Activated naive CD4-positive, alpha-beta T cell treated with anti-CD3 and anti-CD28 coated beads, Interleukin-2, amount 10 ng/mL, durations not matched to agents 7 days and 5 days (primary cell): Measurements from ENCODE around the gene SPARC.
"Not testable (repeated sequence)": the region's sequence is repeated elsewhere in the genome, so short reads cannot be mapped to it uniquely, and the experiment has no call there.

Source experiments
- CTCF ChIA-PET: fragments of 350-600 bp; sonication (Branson Sonifier 250); formaldehyde crosslinking; loops from one replicate; lab custom pipeline; 2021; ENCODE audit warnings: antibody characterized with exemption; lab: Charles Lee
- DNase-seq: peaks from one replicate; pipeline ENCODE4 v3.0.0-alpha.2; 2020
- H3K27ac Mint-ChIP-seq: one replicate; pipeline ENCODE4 v1.8.0; 2021; ENCODE audit warnings: mild to moderate bottlenecking, moderate library complexity, mixed read lengths
- H3K27me3 Mint-ChIP-seq: one replicate; pipeline ENCODE4 v1.8.0; 2021; ENCODE audit warnings: mild to moderate bottlenecking, mixed read lengths
- H3K36me3 Mint-ChIP-seq: one replicate; pipeline ENCODE4 v1.8.0; 2021; ENCODE audit warnings: mixed read lengths
- H3K4me1 Mint-ChIP-seq: one replicate; pipeline ENCODE4 v1.8.0; 2021; ENCODE audit warnings: mixed read lengths
- H3K4me3 Mint-ChIP-seq: one replicate; pipeline ENCODE4 v1.8.0; 2021; ENCODE audit warnings: mild to moderate bottlenecking, moderate library complexity, mixed read lengths
- H3K9me3 Mint-ChIP-seq: one replicate; pipeline ENCODE4 v1.8.0; 2021; ENCODE audit warnings: mixed read lengths

Gene SPARC

GRCh38 chr5:151718646-151719045 lies 31.9 kb upstream of the SPARC start:
- CTCF ChIA-PET, result interaction anchor here (0.9 to 1.7 kb wide), 5 partner anchors 13 to 60 kb away, joined by 3 to 17 read pairs (median 3); no protein-coding TSS in a partner anchor
- no peaks in the 10 kb centered on the region for H3K4me1 Mint-ChIP-seq
- no peaks in the 10 kb centered on the region for H3K36me3 Mint-ChIP-seq
- H3K27me3 Mint-ChIP-seq, result peaks cover 4% of the 10 kb centered on the region
- no peaks in the 10 kb centered on the region for H3K9me3 Mint-ChIP-seq
- no peak for DNase-seq
- H3K27ac Mint-ChIP-seq, result no peak overlapping the region
- H3K4me3 Mint-ChIP-seq, result no peak overlapping the region

- Mint-ChIP-seq H3K27ac (no peak overlapping the region), H3K9me3 (no peaks in the 10 kb centered on the region), H3K4me1 (no peaks in the 10 kb centered on the region), H3K4me3 (no peak overlapping the region), H3K27me3 (peaks cover 4% of the 10 kb centered on the region), H3K36me3 (no peaks in the 10 kb centered on the region)
- CTCF ChIA-PET, result interaction anchor here (0.9 to 1.7 kb wide), 5 partner anchors 13 to 60 kb away, joined by 3 to 17 read pairs (median 3); no protein-coding TSS in a partner anchor
- DNase-seq, result no peak
Observed at GRCh38 chr5:151718153-151718552, 31.4 kb upstream of the SPARC start.

- Mint-ChIP-seq H3K27ac (no peak overlapping the region), H3K4me3 (no peak overlapping the region), H3K4me1 (no peaks in the 10 kb centered on the region), H3K27me3 (peaks cover 4% of the 10 kb centered on the region), H3K36me3 (no peaks in the 10 kb centered on the region), H3K9me3 (no peaks in the 10 kb centered on the region)
- CTCF ChIA-PET, result interaction anchor here (0.6 to 1.7 kb wide), 3 partner anchors 12 to 402 kb away, joined by 3 to 17 read pairs (median 4); no protein-coding TSS in a partner anchor
- no peak for DNase-seq
Observed at GRCh38 chr5:151717416-151717815, 30.7 kb upstream of the SPARC start.

DNA sequence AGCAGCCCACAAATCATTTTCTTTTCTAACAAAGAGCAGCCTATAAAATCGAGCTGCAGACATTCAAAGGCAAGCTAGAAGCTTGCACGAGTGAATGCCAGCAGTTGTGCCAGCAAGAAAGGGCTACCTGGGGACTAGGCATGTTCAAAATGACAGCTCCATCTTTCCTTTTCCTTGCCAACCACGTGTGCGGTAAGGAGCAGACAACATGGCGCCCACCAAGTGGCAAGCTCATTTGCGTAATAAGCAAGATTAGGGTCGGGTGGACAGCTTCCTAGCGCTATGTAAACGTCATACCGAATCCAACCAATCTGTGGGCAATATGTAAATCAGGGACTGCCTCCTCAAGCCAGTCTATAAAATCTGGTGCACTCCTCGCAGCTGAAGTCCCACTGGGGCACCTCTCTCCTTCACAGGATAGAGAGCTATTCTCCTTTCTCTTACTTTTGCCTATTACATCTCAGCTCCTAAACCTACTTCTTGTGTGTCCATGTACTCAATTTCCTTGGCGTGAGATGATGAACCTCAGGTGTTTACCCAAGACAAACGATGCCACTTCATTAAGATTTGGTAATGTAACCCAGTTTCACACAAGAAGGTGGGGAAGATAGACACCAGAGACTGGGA lies 22.5 kb upstream of the SPARC start:
- no peaks in the 10 kb centered on the region for H3K9me3 Mint-ChIP-seq
- CTCF ChIA-PET, result interaction anchor here (1.3 kb wide), 1 partner anchor 30 kb away, joined by 3 read pairs; no protein-coding TSS in a partner anchor

GRCh38 chr5:151708126-151708525 lies 21.4 kb upstream of the SPARC start:
- H3K27ac Mint-ChIP-seq, result no peak overlapping the region
- H3K9me3 Mint-ChIP-seq, result no peaks in the 10 kb centered on the region
- CTCF ChIA-PET, result interaction anchor here (1.1 to 1.3 kb wide), 2 partner anchors 31 to 49 kb away, joined by 3 read pairs; no protein-coding TSS in a partner anchor
- DNase-seq, result no peak
- H3K4me1 Mint-ChIP-seq, result no peaks in the 10 kb centered on the region
- no peaks in the 10 kb centered on the region for H3K36me3 Mint-ChIP-seq
- no peak overlapping the region for H3K4me3 Mint-ChIP-seq
- peaks cover 1% of the 10 kb centered on the region for H3K27me3 Mint-ChIP-seq

More for the DNA sequence above, 22.5 kb upstream of the SPARC start:
- Mint-ChIP-seq H3K36me3 (no peaks in the 10 kb centered on the region), H3K4me1 (no peaks in the 10 kb centered on the region), H3K4me3 (no peak overlapping the region), H3K27me3 (no peaks in the 10 kb centered on the region), H3K27ac (no peak overlapping the region)
- DNase-seq, result no peak

- no peaks in the 10 kb centered on the region for H3K36me3 Mint-ChIP-seq
Observed at GRCh38 chr5:151707567-151707966, 20.9 kb upstream of the SPARC start.

GRCh38 chr5:151706906-151707305 lies 20.2 kb upstream of the SPARC start:
- Mint-ChIP-seq H3K27ac (no peak overlapping the region), H3K9me3 (no peaks in the 10 kb centered on the region), H3K4me1 (no peaks in the 10 kb centered on the region), H3K4me3 (no peak overlapping the region), H3K27me3 (peaks cover 4% of the 10 kb centered on the region), H3K36me3 (no peaks in the 10 kb centered on the region)
- CTCF ChIA-PET, result interaction anchor here (1.1 to 1.3 kb wide), 2 partner anchors 11 to 48 kb away, joined by 3 read pairs; no protein-coding TSS in a partner anchor
- no peak for DNase-seq

More at GRCh38 chr5:151707567-151707966, 20.9 kb upstream of the SPARC start:
- CTCF ChIA-PET, result interaction anchor here (1.1 to 1.3 kb wide), 2 partner anchors 11 to 49 kb away, joined by 3 read pairs; no protein-coding TSS in a partner anchor
- H3K4me1 Mint-ChIP-seq, result no peaks in the 10 kb centered on the region
- peaks cover 4% of the 10 kb centered on the region for H3K27me3 Mint-ChIP-seq
- H3K4me3 Mint-ChIP-seq, result no peak overlapping the region
- DNase-seq, result no peak
- H3K27ac Mint-ChIP-seq, result no peak overlapping the region
- no peaks in the 10 kb centered on the region for H3K9me3 Mint-ChIP-seq

GRCh38 chr5:151703780-151704179 lies 17.1 kb upstream of the SPARC start:
- H3K27me3 Mint-ChIP-seq, result peaks cover 17% of the 10 kb centered on the region
- H3K36me3 Mint-ChIP-seq, result no peaks in the 10 kb centered on the region
- no peaks in the 10 kb centered on the region for H3K9me3 Mint-ChIP-seq
- DNase-seq, result no peak
- CTCF ChIA-PET, result interaction anchor here (0.9 kb wide), 1 partner anchor 45 kb away, joined by 3 read pairs; no protein-coding TSS in a partner anchor
- no peak overlapping the region for H3K4me3 Mint-ChIP-seq
- H3K4me1 Mint-ChIP-seq, result no peaks in the 10 kb centered on the region
- H3K27ac Mint-ChIP-seq, result no peak overlapping the region

- CTCF ChIA-PET, result interaction anchor here (0.6 to 2.0 kb wide), 3 partner anchors 30 to 50 kb away, joined by 3 to 4 read pairs (median 3); no protein-coding TSS in a partner anchor
- Mint-ChIP-seq H3K4me3 (no peak overlapping the region), H3K9me3 (no peaks in the 10 kb centered on the region), H3K27me3 (peaks cover 17% of the 10 kb centered on the region), H3K36me3 (no peaks in the 10 kb centered on the region), H3K4me1 (no peaks in the 10 kb centered on the region), H3K27ac (no peak overlapping the region)
- no peak for DNase-seq
Observed at GRCh38 chr5:151703227-151703626, 16.5 kb upstream of the SPARC start.

- Mint-ChIP-seq H3K9me3 (no peaks in the 10 kb centered on the region), H3K27me3 (peaks cover 17% of the 10 kb centered on the region), H3K27ac (no peak overlapping the region), H3K4me1 (no peaks in the 10 kb centered on the region), H3K4me3 (no peak overlapping the region), H3K36me3 (no peaks in the 10 kb centered on the region)
- CTCF ChIA-PET, result no interaction called here
- DNase-seq, result no peak
Observed at GRCh38 chr5:151700820-151701219, 14.1 kb upstream of the SPARC start.

DNA sequence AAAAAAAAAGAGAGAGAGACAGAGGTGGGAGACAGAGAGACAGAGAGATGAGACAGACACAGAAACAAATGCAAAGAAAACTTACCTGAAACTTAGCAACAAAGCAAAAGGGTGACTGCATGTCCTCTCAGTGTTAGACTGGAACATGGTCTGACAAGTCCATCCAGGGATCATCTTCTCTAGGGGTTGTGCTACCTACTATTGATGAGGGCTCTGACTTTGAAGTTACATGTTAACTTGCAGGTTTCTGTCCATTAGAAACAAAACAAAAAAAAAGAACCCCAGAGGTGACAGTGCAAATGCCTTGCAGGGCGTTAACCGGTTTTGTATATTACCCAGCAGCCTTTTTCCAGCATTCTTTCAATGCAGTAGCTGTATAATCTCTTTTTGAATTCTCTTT lies 13.6 kb upstream of the SPARC start:
- Mint-ChIP-seq H3K4me3 (no peak overlapping the region), H3K4me1 (no peaks in the 10 kb centered on the region), H3K9me3 (no peaks in the 10 kb centered on the region), H3K27me3 (peaks cover 17% of the 10 kb centered on the region), H3K36me3 (no peaks in the 10 kb centered on the region), H3K27ac (no peak overlapping the region)
- DNase-seq, result no peak
- CTCF ChIA-PET, result interaction anchor here (0.7 kb wide), 1 partner anchor 130 kb away, joined by 5 read pairs; no protein-coding TSS in a partner anchor

DNA sequence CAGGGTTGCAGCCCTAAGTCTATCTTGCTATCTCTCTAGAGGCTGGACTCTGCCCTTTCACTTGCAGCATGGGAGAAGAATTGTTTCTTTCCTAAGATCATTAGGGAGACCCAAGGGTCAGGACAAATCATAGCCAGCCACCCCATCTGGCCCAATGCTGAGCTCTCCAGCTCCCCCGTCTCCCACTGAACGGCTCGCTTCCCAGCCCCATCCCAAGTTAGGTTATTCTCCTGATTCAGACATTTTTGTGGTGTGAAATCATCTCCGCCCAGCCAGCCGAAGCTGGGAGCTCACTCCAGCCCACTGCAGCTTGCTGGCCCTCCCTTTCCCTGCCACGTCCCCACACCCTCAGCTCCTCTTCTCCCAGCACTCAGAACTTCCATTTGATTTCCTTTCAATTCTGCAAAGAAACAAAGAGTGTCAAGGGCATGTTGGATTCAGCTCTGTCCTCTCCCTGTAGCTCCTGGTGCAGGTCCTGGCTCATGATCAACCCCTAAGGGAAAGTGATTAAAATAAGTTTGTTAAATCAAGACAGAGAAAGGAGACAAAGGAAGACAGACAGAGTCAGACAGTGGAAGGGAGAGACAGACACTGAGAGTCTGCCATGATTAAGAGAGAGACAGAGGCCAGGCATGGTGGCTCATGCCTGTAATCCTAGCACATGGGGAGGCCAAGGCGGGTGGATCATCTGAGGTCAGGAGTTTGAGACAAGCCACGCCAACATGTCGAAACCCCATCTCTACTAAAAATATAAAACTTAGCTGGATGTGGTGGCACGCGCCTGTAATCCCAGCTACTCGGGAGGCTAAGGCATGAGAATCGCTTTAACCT lies 12.6 kb upstream of the SPARC start:
- H3K27ac Mint-ChIP-seq, result no peak overlapping the region
- no peaks in the 10 kb centered on the region for H3K4me1 Mint-ChIP-seq
- H3K27me3 Mint-ChIP-seq, result peaks cover 17% of the 10 kb centered on the region
- H3K36me3 Mint-ChIP-seq, result no peaks in the 10 kb centered on the region
- no peak overlapping the region for H3K4me3 Mint-ChIP-seq
- H3K9me3 Mint-ChIP-seq, result no peaks in the 10 kb centered on the region
- no peak for DNase-seq
- CTCF ChIA-PET, result interaction anchor here (0.7 kb wide), 1 partner anchor 129 kb away, joined by 5 read pairs; no protein-coding TSS in a partner anchor

- H3K9me3 Mint-ChIP-seq, H3K27ac Mint-ChIP-seq, H3K36me3 Mint-ChIP-seq, H3K4me1 Mint-ChIP-seq, CTCF ChIA-PET, DNase-seq, H3K4me3 Mint-ChIP-seq: not testable (repeated sequence)
- peaks cover 15% of the 10 kb centered on the region for H3K27me3 Mint-ChIP-seq
Observed at GRCh38 chr5:151698081-151698480, 11.4 kb upstream of the SPARC start.

DNA sequence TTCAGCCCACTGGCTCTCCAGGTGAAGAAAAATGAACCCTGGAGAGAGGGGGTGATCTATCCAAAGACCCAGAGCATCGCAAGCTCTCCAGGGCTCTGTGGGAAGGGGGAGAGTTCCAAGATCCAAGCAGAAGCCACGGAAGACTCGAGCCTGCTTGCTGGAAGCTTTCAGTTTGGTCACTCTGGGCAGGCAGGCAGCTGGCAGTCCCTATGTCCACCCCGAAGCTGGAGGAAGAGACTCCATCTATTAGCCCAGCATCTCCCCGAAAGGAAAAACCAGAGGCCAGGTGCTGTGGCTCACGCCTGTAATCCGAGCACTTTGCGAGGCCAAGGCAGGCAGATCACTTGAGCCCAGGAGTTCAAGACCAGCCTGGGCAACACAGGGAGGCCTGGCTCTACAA lies 10.7 kb upstream of the SPARC start:
- Mint-ChIP-seq H3K4me3 (no peak overlapping the region), H3K36me3 (no peaks in the 10 kb centered on the region), H3K27me3 (peaks cover 13% of the 10 kb centered on the region), H3K9me3 (no peaks in the 10 kb centered on the region), H3K27ac (no peak overlapping the region), H3K4me1 (no peaks in the 10 kb centered on the region)
- no peak for DNase-seq
- CTCF ChIA-PET, result no interaction called here
